ENCODE results near the gene CCT7.

The CCT7 gene

GRCh38 chr2:73250872-73251846 is 17.1 kb downstream of the CCT7 start:
- Histone ChIP-seq H3K27ac (replicated peaks) (no peak overlapping the region), H3K4me3 (replicated peaks; ENCODE audit: insufficient read depth, low read length) (no peak overlapping the region), H3K27me3 (ENCODE audit: insufficient read depth, poor library complexity, severe bottlenecking) (no peaks in the 10 kb centered on the region)
- no peak for TF ChIP-seq GABPA (IDR thresholded peaks at IDR 0.05; ENCODE audit: low read depth)
- TF ChIP-seq REST (IDR thresholded peaks at IDR 0.05; ENCODE audit: insufficient replicate concordance, low read depth) = no peak
- no peak for TF ChIP-seq SPI1 (IDR thresholded peaks at IDR 0.05; ENCODE audit: borderline replicate concordance, low read depth)
- no peak for TF ChIP-seq CTCF (IDR thresholded peaks at IDR 0.05; ENCODE audit: insufficient read depth, low read length)
- 0 out of 2 replicates have a peak, but pooled peaks have one; percentile 22 for TF ChIP-seq POLR2AphosphoS5 (IDR thresholded peaks at IDR 0.05; ENCODE audit: low read depth)
- DNase-seq (ENCODE audit: low read depth in 1 of 2, low spot score in 1 of 2) = no peak

GRCh38 chr2:73252238-73253027 is 18.3 kb downstream of the CCT7 start:
- Histone ChIP-seq H3K27ac (replicated peaks) (no peak overlapping the region), H3K4me3 (replicated peaks; ENCODE audit: insufficient read depth, low read length) (no peak overlapping the region), H3K27me3 (ENCODE audit: insufficient read depth, poor library complexity, severe bottlenecking) (no peaks in the 10 kb centered on the region)
- no peak for DNase-seq (ENCODE audit: low read depth in 1 of 2, low spot score in 1 of 2)
- TF ChIP-seq POLR2AphosphoS5 (IDR thresholded peaks at IDR 0.05; ENCODE audit: low read depth) (no peak), REST (IDR thresholded peaks at IDR 0.05; ENCODE audit: insufficient replicate concordance, low read depth) (no peak), GABPA (IDR thresholded peaks at IDR 0.05; ENCODE audit: low read depth) (no peak), CTCF (IDR thresholded peaks at IDR 0.05; ENCODE audit: insufficient read depth, low read length) (no peak), SPI1 (IDR thresholded peaks at IDR 0.05; ENCODE audit: borderline replicate concordance, low read depth) (no peak)

- Histone ChIP-seq H3K27ac (replicated peaks) (no peak overlapping the region), H3K4me3 (replicated peaks; ENCODE audit: insufficient read depth, low read length) (no peak overlapping the region), H3K27me3 (ENCODE audit: insufficient read depth, poor library complexity, severe bottlenecking) (no peaks in the 10 kb centered on the region)
- no peak for DNase-seq (ENCODE audit: low read depth in 1 of 2, low spot score in 1 of 2)
- TF ChIP-seq SPI1 (IDR thresholded peaks at IDR 0.05; ENCODE audit: borderline replicate concordance, low read depth) (no peak), POLR2AphosphoS5 (IDR thresholded peaks at IDR 0.05; ENCODE audit: low read depth) (peak; percentile 32; the same call in 1 of the 2 replicates)
These were observed 19.3 kb downstream of the CCT7 start for GRCh38 chr2:73253400-73253799.

GRCh38 chr2:73253901-73254300 is 19.8 kb downstream of the CCT7 start:
- H3K27ac ChIP-seq (replicated peaks) = no peak overlapping the region
- TF ChIP-seq POLR2AphosphoS5 (IDR thresholded peaks at IDR 0.05; ENCODE audit: low read depth) (peak; percentile 36), REST (IDR thresholded peaks at IDR 0.05; ENCODE audit: insufficient replicate concordance, low read depth) (no peak), CTCF (IDR thresholded peaks at IDR 0.05; ENCODE audit: insufficient read depth, low read length) (no peak), SPI1 (IDR thresholded peaks at IDR 0.05; ENCODE audit: borderline replicate concordance, low read depth) (peak; percentile 92), GABPA (IDR thresholded peaks at IDR 0.05; ENCODE audit: low read depth) (no peak)

More at GRCh38 chr2:73253901-73254300, 19.8 kb downstream of the CCT7 start:
- Histone ChIP-seq H3K27me3 (ENCODE audit: insufficient read depth, poor library complexity, severe bottlenecking) (no peaks in the 10 kb centered on the region), H3K4me3 (replicated peaks; ENCODE audit: insufficient read depth, low read length) (no peak overlapping the region)
- peak in 1 of 2 experiments; percentile 70 for DNase-seq (ENCODE audit: low read depth in 1 of 2, low spot score in 1 of 2)

Measured in HL-60 (cell line).